ENCODE results near the gene CHSY1. TPM values are rescaled to one million over a fixed set of nuclear protein-coding genes. Genes with fewer than 3 reads are reported as not detected.
"Not testable (repeated sequence)": the region's sequence is repeated elsewhere in the genome, so short reads cannot be mapped to it uniquely, and the experiment has no call there.

Gene CHSY1
- total RNA-seq, 1 experiment from 2014 or later: 82.3 TPM

DNA sequence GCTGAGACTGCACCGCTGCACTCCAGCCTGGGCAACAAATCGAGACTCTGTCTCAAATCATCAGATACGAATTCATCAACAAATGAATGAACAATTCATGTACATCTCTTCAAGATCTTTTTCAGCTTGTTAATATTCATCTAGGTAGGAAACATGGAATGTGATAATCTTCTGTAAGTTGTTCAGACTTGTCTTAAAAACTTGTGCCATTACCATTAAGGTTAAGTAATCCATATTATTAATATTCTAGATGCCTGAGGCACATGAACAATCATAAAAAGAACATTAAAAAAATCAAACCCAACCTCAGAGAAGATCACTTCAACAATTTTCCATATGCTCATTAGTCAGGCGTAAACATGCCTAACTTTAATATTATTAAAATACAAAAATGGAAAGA, 36.2 kb downstream of the CHSY1 start:
- DNase-seq: no peak
- Histone ChIP-seq H3K27me3 (no peaks in the 10 kb centered on the region), H3K27ac (no peak overlapping the region), H3K4me3 (no peak overlapping the region), H3K36me3 (peaks cover 14% of the 10 kb centered on the region), H3K4me1 (peaks cover 26% of the 10 kb centered on the region), H3K9me3 (replicated peaks) (no peaks in the 10 kb centered on the region)

DNA sequence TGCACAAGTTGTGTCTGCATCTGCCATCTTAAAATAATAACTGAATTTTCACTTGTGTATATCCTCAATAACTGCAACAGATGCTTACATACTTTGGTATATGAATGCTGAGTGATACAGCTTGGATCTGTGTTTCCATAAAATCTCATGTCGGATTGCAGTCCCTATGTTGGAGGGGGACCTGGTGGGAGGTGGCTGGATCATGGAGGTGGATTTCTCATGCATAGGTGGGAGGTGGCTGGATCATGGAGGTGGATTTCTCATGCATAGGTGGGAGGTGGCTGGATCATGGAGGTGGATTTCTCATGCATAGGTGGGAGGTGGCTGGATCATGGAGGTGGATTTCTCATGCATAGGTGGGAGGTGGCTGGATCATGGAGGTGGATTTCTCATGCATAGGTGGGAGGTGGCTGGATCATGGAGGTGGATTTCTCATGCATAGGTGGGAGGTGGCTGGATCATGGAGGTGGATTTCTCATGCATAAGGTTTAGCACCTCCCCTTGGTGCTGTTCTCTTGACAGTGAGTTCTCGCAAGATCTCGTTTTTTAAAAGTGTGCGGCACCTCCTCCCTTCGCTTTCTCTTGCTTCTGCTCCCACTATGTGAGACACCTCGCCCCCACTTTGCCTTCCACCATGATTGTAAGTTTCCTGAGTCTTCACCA, 37.3 kb downstream of the CHSY1 start:
- not testable (repeated sequence) for H3K4me3 ChIP-seq; H3K27me3 ChIP-seq; H3K9me3 ChIP-seq (replicated peaks); DNase-seq; H3K27ac ChIP-seq
- Histone ChIP-seq H3K4me1 (peaks cover 22% of the 10 kb centered on the region), H3K36me3 (peaks cover 14% of the 10 kb centered on the region)

DNA sequence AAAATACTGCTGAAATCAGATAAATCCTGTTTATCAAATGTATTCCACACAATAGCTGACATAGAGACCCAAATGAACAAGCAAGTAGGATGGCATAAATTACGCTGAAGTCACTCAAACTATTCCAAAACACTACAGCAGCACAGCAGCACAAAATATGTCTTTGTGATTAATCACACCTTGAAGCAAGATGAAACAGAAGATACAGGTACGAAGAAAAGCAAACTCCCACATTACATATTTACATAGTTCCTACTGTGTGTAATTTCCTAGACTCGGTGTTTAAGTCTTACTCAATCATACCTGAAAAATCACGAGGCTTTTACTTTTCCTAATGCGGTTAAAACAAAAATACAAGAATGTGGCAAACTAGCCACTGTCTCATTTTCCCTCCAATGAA, 38.3 kb downstream of the CHSY1 start:
- no peak overlapping the region for H3K4me3 ChIP-seq
- H3K4me1 ChIP-seq: peaks cover 19% of the 10 kb centered on the region
- H3K36me3 ChIP-seq: peaks cover 14% of the 10 kb centered on the region
- DNase-seq: no peak
- no peak overlapping the region for H3K27ac ChIP-seq
- no peaks in the 10 kb centered on the region for H3K27me3 ChIP-seq
- H3K9me3 ChIP-seq (replicated peaks): no peaks in the 10 kb centered on the region

DNA sequence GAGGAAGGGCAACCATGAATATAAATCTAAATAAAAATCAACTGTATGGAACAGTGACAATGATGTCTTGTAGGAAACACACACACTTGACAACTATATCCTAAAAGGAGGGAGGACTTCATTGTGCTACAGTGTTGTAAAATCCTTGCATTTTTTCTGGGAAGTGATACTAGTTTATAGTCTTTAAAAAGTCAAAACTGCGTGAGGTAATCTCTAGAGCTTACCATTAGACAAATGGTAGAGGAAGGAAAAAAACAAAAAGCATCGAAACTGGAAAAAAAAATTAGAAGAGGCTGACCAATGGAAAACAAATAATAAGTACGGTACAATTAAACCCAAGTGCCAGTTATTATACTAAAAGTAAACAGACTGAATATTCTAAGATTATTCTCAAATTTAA, 38.7 kb downstream of the CHSY1 start:
- H3K27ac ChIP-seq: no peak overlapping the region

DNA sequence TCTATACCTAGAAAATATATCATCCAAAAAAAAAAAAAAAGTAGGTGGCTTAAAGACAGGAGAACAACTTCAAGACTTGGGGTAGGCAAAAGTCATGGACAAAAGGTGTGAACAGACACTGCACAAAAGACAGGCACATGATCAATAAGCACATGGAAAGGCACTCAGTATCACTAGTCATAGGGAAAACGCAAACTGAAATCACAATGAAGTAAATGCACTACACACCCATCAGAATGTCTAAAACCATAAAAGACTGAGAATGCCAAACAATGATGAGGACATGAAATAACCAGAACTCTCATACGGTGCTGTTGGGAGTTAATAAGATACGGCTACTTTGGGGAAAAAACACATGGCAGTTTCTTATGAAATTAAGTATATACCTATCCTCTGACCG, 40.0 kb downstream of the CHSY1 start:
- no peak for DNase-seq
- H3K4me3 ChIP-seq: no peak overlapping the region
- peaks cover 19% of the 10 kb centered on the region for H3K4me1 ChIP-seq
- no peaks in the 10 kb centered on the region for H3K27me3 ChIP-seq
- peaks cover 6% of the 10 kb centered on the region for H3K36me3 ChIP-seq
- no peak overlapping the region for H3K27ac ChIP-seq
- H3K9me3 ChIP-seq (replicated peaks): no peaks in the 10 kb centered on the region

More for the DNA sequence above, 38.7 kb downstream of the CHSY1 start:
- H3K9me3 ChIP-seq (replicated peaks): no peaks in the 10 kb centered on the region
- H3K4me3 ChIP-seq: no peak overlapping the region
- H3K36me3 ChIP-seq: peaks cover 14% of the 10 kb centered on the region
- no peaks in the 10 kb centered on the region for H3K27me3 ChIP-seq
- peaks cover 19% of the 10 kb centered on the region for H3K4me1 ChIP-seq
- no peak for DNase-seq

DNA sequence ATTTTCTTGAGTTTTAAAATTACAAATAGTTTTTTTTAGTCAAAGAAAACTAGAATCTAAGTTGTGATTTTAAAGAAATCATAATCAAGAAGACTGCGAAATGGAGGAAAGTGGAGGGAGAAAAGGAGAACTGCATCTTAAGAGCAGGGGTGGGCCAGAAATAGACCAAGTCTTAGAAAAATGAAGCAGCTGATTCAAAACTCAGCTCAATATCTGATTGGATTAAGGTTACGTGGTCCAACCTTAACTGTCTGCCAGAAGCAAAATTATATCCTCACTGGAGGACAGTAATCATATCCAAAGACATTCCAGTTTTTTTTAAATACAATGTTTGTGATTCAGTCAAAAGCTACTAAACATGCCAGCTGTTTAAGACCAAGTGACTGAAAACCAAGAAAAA, 41.4 kb downstream of the CHSY1 start:
- no peak overlapping the region for H3K27ac ChIP-seq
- H3K4me3 ChIP-seq: no peak overlapping the region
- no peaks in the 10 kb centered on the region for H3K9me3 ChIP-seq (replicated peaks)
- DNase-seq: no peak
- H3K27me3 ChIP-seq: no peaks in the 10 kb centered on the region
- peaks cover 5% of the 10 kb centered on the region; the same call in 1 of the 2 replicates for H3K36me3 ChIP-seq
- H3K4me1 ChIP-seq: peaks cover 19% of the 10 kb centered on the region

DNA sequence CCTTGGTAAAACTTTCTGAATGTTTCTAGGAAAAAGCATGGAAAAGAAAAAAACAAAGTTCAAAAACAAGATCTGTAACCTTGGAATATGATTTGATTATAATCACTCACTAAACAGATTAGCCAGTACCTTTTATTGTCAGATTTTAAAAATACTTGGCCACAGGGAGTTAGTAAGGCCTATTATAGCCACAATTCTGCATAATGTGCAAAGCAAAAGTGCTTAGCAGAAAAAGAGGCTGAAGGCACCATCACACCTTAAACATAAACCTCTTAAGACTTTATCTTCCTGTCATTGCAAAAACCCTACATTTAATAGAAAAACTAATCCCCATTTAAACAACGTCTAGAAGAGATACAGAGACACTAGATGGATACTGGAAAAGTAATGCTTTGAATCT, 41.8 kb downstream of the CHSY1 start:
- no peaks in the 10 kb centered on the region for H3K27me3 ChIP-seq
- no peak overlapping the region for H3K4me3 ChIP-seq
- no peak overlapping the region for H3K27ac ChIP-seq
- H3K36me3 ChIP-seq: peaks cover 7% of the 10 kb centered on the region
- no peak for DNase-seq
- H3K4me1 ChIP-seq: peaks cover 19% of the 10 kb centered on the region
- H3K9me3 ChIP-seq (replicated peaks): no peaks in the 10 kb centered on the region

DNA sequence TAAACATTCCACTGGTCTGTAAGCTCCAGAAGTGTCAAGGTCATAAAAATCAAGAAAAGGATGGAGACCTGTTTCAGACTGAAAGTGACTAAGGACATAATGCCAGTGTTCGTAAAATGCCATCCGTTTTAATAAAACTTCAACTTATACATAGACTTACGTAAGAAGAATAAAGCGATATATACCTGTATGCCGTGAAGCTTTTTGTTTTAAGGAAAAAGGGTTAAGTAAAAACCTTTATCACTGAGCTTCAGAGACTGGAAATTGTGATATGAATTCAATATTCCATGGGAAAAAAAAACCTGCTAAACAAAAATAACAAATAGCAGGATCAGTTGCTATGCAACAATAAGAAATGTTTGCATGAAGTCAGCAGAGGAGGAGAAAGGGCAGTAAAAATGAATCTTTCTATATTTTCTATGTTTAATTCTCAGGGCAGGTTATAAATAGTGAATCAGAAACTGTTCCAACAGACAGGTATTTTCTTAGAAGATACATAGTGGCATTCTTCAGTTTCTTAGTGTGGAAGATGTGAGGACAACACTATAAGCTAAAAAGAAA, 42.5 kb downstream of the CHSY1 start:
- peaks cover 9% of the 10 kb centered on the region for H3K36me3 ChIP-seq
- no peak for DNase-seq
- no peaks in the 10 kb centered on the region for H3K27me3 ChIP-seq
- no peak overlapping the region for H3K4me3 ChIP-seq
- H3K4me1 ChIP-seq: peaks cover 19% of the 10 kb centered on the region
- H3K27ac ChIP-seq: no peak overlapping the region
- H3K9me3 ChIP-seq (replicated peaks): no peaks in the 10 kb centered on the region

DNA sequence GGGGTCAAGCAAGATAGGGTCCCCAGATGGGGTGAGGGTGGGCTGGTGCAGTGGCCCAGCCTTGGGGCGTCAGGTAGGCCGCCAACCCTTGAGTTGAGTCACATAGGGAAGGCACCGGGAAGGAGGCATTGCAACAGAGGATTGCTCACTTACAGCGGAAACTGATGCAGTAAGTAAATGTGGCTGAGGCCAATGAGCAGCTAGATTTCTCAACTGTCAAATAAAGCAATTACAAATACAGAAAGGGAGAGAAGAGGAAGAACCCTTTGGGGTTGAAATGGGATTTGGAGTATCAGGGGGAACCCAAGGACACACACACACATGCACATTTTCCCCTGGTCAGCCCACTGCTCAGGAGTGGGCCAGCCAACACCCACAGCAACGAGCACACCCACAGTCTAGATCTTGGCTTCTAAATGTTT, 44.0 kb downstream of the CHSY1 start:
- peaks cover 9% of the 10 kb centered on the region for H3K36me3 ChIP-seq
- no peak for DNase-seq

DNA sequence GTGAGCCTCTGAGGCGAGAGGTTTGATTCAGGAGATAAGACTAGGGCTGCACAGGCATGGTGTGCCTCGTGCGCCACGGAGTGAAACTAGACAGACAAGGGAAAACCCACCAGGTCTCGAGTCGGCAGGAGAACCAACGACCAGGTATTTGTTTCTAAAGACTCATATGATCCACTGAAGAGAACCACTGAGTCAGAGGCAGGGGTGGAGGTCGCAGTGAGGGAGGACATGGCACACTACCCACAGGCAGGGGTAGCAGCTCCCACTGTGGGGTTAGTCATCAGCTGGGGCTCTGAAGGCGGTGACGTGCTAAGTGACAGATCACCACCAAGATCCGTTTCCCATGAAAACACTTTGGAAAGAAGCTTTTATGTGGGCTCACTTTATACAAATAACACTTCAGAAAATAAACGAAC, 45.7 kb downstream of the CHSY1 start:
- H3K36me3 ChIP-seq: peaks cover 9% of the 10 kb centered on the region
- H3K4me1 ChIP-seq: peaks cover 32% of the 10 kb centered on the region
- H3K27me3 ChIP-seq: no peaks in the 10 kb centered on the region
- H3K27ac ChIP-seq: no peak overlapping the region
- DNase-seq: no peak
- H3K9me3 ChIP-seq (replicated peaks): no peaks in the 10 kb centered on the region
- H3K4me3 ChIP-seq: no peak overlapping the region

More for the DNA sequence above, 44.0 kb downstream of the CHSY1 start:
- peaks cover 29% of the 10 kb centered on the region for H3K4me1 ChIP-seq
- no peaks in the 10 kb centered on the region for H3K9me3 ChIP-seq (replicated peaks)
- no peak overlapping the region for H3K4me3 ChIP-seq
- H3K27ac ChIP-seq: no peak overlapping the region
- no peaks in the 10 kb centered on the region for H3K27me3 ChIP-seq

DNA sequence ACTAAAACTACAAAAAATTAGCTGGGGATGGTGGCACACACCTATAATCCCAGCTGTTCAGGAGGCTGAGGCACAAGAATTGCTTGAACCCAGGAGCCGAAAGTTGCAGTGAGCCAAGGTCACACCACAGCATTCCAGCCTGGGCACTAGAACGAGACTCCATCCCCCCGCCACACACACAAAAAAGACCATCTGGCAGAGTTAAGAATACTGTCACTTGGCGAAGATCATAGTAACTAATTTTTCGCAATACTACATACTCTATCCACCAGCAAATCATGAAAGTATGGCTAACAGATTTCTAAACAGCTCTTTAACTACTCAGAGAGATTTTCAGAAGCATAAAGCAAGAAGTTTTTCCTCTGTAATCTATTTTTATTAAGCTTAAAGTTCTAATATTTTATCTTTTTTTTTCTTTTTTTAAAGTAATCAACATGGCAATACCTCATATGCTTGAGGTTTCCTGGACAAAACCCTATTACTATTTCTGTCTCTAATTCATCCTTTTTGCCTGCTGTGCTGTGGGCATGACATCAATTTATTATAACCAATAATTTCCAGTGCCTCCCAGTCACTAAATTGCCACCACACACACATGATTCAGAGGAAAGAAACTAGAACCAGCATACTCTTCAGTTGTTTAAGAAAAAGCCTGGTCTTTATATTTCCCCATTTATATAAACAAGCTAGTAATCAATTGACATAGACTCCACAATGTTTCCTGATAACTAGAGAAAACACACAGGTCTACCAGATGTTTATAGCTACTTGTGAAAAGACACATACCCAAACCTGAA, 46.9 kb downstream of the CHSY1 start:
- H3K36me3 ChIP-seq: peaks cover 9% of the 10 kb centered on the region
- H3K9me3 ChIP-seq (replicated peaks): no peaks in the 10 kb centered on the region
- H3K4me1 ChIP-seq: peaks cover 32% of the 10 kb centered on the region
- H3K27me3 ChIP-seq: no peaks in the 10 kb centered on the region
- H3K4me3 ChIP-seq: no peak overlapping the region
- H3K27ac ChIP-seq: no peak overlapping the region
- DNase-seq: no peak

DNA sequence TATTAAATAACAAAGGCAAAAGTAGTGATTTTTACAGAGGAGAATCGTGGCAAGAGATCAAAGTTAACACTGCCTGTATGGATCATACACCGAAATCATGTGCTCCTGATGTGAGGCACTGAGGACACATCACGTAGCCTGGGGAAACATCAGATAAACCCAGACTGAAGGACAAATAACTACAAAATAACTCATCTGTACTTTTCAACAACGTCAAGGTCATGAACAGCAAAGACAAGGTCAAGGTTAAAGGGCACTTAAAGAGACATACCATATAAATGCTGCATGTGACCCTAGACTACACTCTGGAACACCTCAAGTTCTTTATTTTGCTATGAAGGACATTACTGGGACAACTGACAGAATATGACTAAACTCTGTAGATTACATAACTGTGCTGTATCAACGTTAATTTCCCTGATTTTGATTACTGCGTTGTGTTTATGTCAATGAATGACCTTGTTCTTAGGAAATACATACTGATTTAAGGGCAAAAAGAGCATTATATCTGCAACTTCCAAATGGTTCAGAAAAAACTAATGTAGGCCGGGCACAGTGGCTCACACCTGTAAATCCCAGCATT, 48.1 kb downstream of the CHSY1 start:
- Histone ChIP-seq H3K9me3 (replicated peaks) (no peaks in the 10 kb centered on the region), H3K4me3 (no peak overlapping the region), H3K36me3 (peaks cover 9% of the 10 kb centered on the region), H3K27ac (no peak overlapping the region), H3K27me3 (no peaks in the 10 kb centered on the region), H3K4me1 (peaks cover 39% of the 10 kb centered on the region)
- no peak for DNase-seq

DNA sequence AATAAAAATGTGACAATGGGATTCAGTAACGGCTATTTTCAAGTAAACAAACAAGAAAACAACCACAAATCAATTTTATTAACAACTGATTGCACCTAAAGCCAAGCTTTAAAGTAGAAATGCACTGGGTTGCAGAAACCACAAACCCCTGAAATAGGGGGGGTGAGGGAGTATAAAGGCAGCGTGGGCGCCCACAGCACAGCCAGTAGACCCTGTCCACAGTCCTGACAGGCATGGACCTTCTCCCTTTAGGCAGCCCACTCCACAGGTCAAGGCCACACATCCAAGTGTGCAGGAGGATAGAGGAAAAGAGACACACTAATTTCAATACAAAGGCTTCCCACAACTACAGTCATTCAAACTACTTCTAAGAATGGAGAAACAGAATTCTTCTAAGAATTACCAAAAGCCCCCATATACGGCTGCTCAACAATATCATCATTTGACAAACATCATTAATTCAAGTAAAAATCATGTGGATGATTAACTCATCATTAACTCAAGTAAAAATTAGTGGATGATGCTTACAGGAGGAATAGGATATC, 48.7 kb downstream of the CHSY1 start:
- H3K4me3 ChIP-seq: no peak overlapping the region
- no peak for DNase-seq
- H3K27me3 ChIP-seq: no peaks in the 10 kb centered on the region
- H3K36me3 ChIP-seq: peaks cover 9% of the 10 kb centered on the region
- H3K27ac ChIP-seq: no peak overlapping the region
- H3K4me1 ChIP-seq: peaks cover 45% of the 10 kb centered on the region
- no peaks in the 10 kb centered on the region for H3K9me3 ChIP-seq (replicated peaks)

DNA sequence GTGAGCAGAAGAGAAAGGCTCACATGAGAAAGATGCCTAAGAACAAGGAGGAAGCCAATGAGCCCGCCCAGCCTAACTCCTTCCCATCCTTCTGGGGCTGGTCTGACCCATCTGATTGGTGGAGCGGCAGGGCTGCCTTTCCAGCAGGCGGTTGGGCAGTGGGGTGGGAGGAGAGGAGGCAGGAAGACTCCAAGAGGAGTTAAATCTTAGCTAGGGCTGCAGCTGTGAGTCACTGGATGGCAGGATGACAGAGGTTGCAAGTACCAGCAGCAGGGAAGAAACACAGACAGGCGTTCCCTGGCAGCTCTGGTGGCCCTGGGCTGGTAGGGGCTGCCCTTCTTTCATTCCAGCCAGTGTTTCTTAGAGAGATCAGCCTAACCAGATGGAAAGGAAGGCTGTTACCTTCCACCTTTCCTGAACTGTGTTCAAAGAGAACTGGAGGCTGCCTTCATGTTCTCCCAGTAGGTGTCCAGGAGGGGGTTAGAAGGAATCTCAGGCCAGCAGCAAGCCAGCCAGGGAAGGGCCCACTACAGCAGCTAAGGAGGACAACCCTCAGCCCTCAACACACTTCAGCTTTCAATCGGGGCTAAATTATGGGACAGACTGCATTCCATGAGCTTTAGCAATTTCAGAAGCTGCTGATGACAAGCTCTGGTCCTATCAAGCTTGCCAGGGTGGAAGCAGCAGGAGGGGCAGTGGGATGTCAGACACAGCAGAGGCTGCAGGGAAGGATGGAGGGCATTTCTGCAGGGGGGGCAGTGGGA, 50.3 kb downstream of the CHSY1 start:
- H3K27me3 ChIP-seq: no peaks in the 10 kb centered on the region
- H3K4me1 ChIP-seq: peaks cover 55% of the 10 kb centered on the region
- peak; percentile 98 for DNase-seq
- H3K4me3 ChIP-seq: no peak overlapping the region
- no peaks in the 10 kb centered on the region for H3K9me3 ChIP-seq (replicated peaks)
- peak overlapping the region; percentile 93 for H3K27ac ChIP-seq
- peaks cover 9% of the 10 kb centered on the region for H3K36me3 ChIP-seq

Data from SJCRH30 (cell line).